ENCODE results near the gene CRTAP. TPM values are rescaled to one million over a fixed set of nuclear protein-coding genes. Genes with fewer than 3 reads are reported as not detected.
"Not testable (repeated sequence)": the region's sequence is repeated elsewhere in the genome, so short reads cannot be mapped to it uniquely, and the experiment has no call there.

The CRTAP gene
- total RNA-seq, 6 experiments from 2014 or later = 261 to 322 (median 296) TPM

DNA sequence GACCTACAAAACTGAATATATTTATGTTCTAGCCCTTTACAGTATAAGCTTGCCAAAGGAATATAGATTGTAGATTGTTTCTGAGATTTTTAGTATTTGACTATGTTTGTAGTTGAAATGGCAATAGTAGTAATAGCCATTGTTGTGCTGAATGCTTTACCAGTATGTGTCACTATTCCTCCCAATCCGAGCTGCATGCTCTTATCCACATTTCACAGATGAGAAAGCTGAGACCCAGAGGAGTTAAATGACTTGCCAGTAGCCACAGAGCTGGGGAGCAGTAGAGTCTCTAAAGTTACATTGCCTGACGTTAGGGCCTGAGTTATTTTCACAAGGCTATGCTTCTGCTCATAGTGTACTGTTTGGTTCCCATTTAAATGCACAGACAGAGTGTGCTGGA, 13.6 kb upstream of the CRTAP start:
- TF ChIP-seq, protein P1, sequence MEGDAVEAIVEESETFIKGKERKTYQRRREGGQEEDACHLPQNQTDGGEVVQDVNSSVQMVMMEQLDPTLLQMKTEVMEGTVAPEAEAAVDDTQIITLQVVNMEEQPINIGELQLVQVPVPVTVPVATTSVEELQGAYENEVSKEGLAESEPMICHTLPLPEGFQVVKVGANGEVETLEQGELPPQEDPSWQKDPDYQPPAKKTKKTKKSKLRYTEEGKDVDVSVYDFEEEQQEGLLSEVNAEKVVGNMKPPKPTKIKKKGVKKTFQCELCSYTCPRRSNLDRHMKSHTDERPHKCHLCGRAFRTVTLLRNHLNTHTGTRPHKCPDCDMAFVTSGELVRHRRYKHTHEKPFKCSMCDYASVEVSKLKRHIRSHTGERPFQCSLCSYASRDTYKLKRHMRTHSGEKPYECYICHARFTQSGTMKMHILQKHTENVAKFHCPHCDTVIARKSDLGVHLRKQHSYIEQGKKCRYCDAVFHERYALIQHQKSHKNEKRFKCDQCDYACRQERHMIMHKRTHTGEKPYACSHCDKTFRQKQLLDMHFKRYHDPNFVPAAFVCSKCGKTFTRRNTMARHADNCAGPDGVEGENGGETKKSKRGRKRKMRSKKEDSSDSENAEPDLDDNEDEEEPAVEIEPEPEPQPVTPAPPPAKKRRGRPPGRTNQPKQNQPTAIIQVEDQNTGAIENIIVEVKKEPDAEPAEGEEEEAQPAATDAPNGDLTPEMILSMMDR (IDR thresholded peaks at IDR 0.05) = no peak
- peaks cover 18% of the 10 kb centered on the region for H3K4me1 Mint-ChIP-seq (ENCODE audit: low read depth)
- H3K27ac Mint-ChIP-seq = no peak overlapping the region
- H3K27me3 Mint-ChIP-seq (ENCODE audit: insufficient read depth) = peaks cover 4% of the 10 kb centered on the region
- H3K4me3 Mint-ChIP-seq = no peak overlapping the region
- no peaks in the 10 kb centered on the region for H3K9me3 Mint-ChIP-seq
- H3K36me3 Mint-ChIP-seq (ENCODE audit: low read depth) = no peaks in the 10 kb centered on the region
- no peak for DNase-seq

DNA sequence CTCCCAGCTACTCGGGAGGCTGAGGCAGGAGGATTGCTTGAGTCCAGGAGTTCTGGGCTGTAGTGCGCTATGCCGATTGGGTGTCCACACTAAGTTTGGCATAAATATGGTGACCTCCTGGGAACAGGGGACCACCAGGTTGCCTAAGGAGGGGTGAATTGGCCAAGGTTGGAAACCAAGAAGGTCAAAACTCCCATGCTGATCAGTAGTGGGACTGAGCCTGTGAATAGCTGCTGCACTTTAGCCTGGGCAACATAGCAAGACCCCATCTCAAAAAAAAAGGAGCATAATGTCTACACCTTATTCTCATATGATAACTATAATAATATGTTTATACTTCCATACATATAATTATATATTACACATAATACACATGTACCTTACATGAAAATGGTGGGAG, 10.8 kb upstream of the CRTAP start:
- H3K36me3 Mint-ChIP-seq (ENCODE audit: low read depth) = no peaks in the 10 kb centered on the region
- TF ChIP-seq, protein P1 (IDR thresholded peaks at IDR 0.05) = no peak
- no peaks in the 10 kb centered on the region for H3K9me3 Mint-ChIP-seq
- no peak overlapping the region for H3K4me3 Mint-ChIP-seq
- H3K27me3 Mint-ChIP-seq (ENCODE audit: insufficient read depth) = peaks cover 13% of the 10 kb centered on the region
- H3K27ac Mint-ChIP-seq = no peak overlapping the region
- no peak for DNase-seq
- peaks cover 7% of the 10 kb centered on the region for H3K4me1 Mint-ChIP-seq (ENCODE audit: low read depth)

DNA sequence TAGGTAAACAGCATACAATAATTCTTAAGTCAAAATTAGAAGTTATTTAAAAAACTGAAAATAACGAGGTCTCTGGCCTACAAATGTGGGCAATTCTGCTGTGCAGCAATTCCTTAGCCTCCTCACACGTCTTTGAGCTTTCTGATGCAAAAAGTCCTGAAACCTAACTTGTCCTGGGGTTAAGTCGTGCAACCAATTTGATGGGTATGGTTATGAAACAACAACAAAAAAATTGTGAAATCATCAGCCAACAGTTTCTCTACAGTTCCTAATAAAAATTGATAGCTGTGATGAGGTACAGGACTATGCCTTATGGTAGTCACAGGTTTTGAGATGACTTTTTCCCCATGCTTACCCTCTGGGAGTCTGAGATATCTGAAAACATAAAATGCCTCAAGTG, 10.3 kb upstream of the CRTAP start:
- Mint-ChIP-seq H3K27ac (no peak overlapping the region), H3K36me3 (ENCODE audit: low read depth) (no peaks in the 10 kb centered on the region), H3K9me3 (no peaks in the 10 kb centered on the region), H3K4me1 (ENCODE audit: low read depth) (peaks cover 7% of the 10 kb centered on the region), H3K4me3 (no peak overlapping the region), H3K27me3 (ENCODE audit: insufficient read depth) (peaks cover 16% of the 10 kb centered on the region)
- TF ChIP-seq, protein P1 (IDR thresholded peaks at IDR 0.05) = no peak
- DNase-seq = no peak

DNA sequence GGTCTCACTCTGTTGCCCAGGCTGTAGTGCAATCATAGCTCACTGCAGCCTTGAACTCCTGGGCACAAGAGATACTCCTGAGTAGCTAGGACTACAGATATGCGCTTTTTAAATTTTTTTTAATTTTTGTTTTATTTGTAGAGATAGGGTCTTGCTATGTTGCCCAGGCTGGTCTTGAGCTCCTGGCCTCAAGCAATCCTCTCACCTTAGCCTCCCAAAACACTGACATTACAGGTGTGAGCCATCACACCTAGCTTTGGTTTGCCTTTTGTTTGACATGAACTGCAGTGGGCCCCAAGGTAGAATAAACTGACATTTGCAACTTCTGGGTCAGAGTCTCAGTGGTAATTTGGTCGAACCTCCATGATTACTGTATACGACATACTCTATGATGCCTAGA, 9.0 kb upstream of the CRTAP start:
- peaks cover 16% of the 10 kb centered on the region for H3K27me3 Mint-ChIP-seq (ENCODE audit: insufficient read depth)
- TF ChIP-seq, protein P1 (IDR thresholded peaks at IDR 0.05) = no peak
- no peaks in the 10 kb centered on the region for H3K36me3 Mint-ChIP-seq (ENCODE audit: low read depth)
- no peak overlapping the region for H3K27ac Mint-ChIP-seq
- no peaks in the 10 kb centered on the region for H3K9me3 Mint-ChIP-seq
- H3K4me1 Mint-ChIP-seq (ENCODE audit: low read depth) = no peaks in the 10 kb centered on the region
- no peak overlapping the region for H3K4me3 Mint-ChIP-seq
- DNase-seq = no peak

DNA sequence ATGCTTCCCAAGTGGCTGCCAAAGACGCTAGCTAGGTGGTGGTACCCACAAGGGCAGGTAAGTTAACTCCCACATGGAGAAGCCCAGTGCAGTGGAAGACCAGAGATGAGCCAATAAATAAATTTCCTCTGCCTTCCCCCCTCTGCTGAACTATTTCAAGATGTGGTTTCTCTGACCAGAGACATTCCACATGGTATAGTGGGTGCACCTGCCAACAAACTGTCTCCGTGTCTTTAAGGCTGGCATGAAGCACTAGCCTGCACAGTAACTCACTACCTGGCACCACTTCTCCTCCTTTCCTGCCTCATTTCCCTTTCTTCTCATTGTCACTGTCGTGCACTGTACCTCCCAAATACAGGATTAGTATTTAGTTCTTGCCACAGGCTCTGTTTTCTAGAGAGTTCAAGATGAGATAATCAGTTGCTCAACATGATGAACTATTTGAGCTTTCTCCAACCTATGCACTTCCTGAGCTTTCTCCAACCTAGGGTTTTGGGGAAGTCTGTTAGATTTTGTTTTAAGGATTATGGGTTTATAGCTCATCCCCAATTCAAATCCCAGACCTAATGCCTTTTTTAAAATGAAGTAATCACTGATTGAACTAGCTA, 8.4 kb upstream of the CRTAP start:
- no peak overlapping the region for H3K27ac Mint-ChIP-seq

DNA sequence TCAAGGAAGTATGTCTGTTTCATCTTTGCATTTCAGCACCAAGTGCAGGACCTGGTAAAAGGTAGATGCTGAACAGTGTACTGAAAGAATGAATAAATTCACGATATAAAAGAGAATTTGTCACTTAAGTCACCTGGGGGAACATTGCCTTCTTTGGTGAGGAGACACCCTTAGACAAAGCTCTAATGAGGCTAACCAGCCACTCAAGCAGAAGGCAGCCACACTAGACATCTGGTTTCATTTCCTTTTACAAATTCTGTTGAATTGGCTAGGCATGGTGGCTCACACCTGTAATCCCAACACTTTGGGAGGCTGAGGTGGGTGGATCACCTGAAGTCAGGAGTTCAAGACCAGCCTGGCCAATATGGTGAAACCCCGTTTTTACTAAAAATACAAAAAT, 7.0 kb upstream of the CRTAP start:
- H3K27ac Mint-ChIP-seq; H3K36me3 Mint-ChIP-seq (ENCODE audit: low read depth); H3K4me3 Mint-ChIP-seq; H3K9me3 Mint-ChIP-seq; DNase-seq; H3K4me1 Mint-ChIP-seq (ENCODE audit: low read depth): not testable (repeated sequence)
- peaks cover 16% of the 10 kb centered on the region for H3K27me3 Mint-ChIP-seq (ENCODE audit: insufficient read depth)

More for the DNA sequence above, 8.4 kb upstream of the CRTAP start:
- TF ChIP-seq, protein P1 (IDR thresholded peaks at IDR 0.05) = no peak
- no peaks in the 10 kb centered on the region for H3K36me3 Mint-ChIP-seq (ENCODE audit: low read depth)
- no peak overlapping the region for H3K4me3 Mint-ChIP-seq
- no peaks in the 10 kb centered on the region for H3K9me3 Mint-ChIP-seq
- no peaks in the 10 kb centered on the region for H3K4me1 Mint-ChIP-seq (ENCODE audit: low read depth)
- DNase-seq = no peak
- peaks cover 16% of the 10 kb centered on the region for H3K27me3 Mint-ChIP-seq (ENCODE audit: insufficient read depth)
